AG04449 (cell line): ENCODE results near the gene ATOH1.

Experiments
- CTCF ChIA-PET: fragments of 350-600 bp; formaldehyde crosslinking; extraction: SDS; loops from one replicate; lab custom pipeline; 2021; ENCODE audit warnings: antibody characterized with exemption; lab: Yijun Ruan, JAX
- POLR2A ChIA-PET: fragments of 400-600, 350-600 bp; formaldehyde crosslinking; extraction: SDS; loops from one replicate; lab custom pipeline; 2020; ENCODE audit warnings: antibody characterized with exemption, inconsistent platforms; lab: Yijun Ruan, JAX
- DNase-seq: peaks from one replicate; pipeline ENCODE4 v3.0.0-alpha.2; 2010; ENCODE audit warnings: low read depth, low spot score
- H3K4me3 ChIP-seq: 2 replicates; pipeline ENCODE4 v1.5.1; 2011; ENCODE audit warnings: low read depth, mild to moderate bottlenecking, control low read depth, low read length
- TF ChIP-seq, protein P1 (sequence below): IDR thresholded peaks from one replicate; pipeline ENCODE4 v1.5.1; 2011; ENCODE audit warnings: mild to moderate bottlenecking, moderate library complexity, low read length, control low read depth, inconsistent platforms; ENCODE audit not compliant: insufficient read depth; ENCODE audit errors: missing control alignments

ATOH1 gene

DNA sequence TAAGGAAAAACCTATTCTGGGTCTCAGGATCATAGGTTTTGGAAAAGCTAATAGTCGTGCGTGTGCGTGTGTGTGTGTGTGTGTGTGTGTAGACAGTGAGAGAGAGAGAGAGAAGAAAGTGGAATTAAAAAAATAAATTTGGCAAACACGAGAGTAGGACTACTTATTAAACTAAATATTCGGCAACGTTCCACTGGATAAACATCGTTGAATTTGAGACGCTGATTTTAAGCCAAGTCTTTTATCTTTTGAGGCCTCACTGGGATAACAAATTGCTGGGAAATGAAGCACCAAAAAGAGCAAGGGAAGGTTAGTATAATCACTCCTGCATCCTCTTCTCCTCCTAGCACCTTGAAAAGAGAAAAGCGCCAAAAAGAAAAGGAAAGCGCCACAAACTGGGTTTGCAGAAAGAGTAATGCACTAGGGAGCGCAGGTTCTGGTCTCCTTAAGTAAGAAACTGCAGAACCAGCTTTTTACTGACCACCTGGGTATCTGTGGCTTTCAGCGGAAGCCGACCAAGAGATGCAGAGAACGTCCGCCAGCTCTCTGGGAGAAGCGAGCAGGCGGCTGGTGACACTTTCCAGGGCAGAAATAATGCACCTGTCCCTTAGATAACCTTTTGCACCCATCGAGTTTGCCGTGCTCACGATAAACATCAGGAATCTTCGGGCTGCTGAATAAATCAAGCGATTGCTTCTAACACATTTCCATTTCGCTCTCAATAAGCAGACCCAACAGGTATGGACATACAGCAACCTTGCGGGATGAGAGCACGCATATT, 3.4 kb downstream of the ATOH1 start:
- CTCF ChIA-PET, result no interaction called here

DNA sequence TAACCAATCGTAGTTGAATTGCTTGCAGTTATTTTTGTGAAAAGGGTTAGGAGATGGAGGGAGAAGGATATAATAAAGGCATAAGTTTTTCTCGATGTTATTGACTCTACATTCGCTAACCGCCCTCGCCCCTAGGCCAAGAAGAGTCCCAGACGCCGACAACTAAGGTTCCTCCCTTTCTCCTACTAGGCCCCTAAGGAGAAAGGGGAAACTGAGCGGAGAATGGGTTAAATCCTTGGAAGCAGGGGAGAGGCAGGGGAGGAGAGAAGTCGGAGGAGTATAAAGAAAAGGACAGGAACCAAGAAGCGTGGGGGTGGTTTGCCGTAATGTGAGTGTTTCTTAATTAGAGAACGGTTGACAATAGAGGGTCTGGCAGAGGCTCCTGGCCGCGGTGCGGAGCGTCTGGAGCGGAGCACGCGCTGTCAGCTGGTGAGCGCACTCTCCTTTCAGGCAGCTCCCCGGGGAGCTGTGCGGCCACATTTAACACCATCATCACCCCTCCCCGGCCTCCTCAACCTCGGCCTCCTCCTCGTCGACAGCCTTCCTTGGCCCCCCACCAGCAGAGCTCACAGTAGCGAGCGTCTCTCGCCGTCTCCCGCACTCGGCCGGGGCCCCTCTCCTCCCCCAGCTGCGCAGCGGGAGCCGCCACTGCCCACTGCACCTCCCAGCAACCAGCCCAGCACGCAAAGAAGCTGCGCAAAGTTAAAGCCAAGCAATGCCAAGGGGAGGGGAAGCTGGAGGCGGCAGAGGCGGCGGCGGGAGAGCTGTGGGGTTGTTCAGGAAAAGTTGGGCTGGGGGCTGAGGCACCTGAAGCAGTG, 5.9 kb downstream of the ATOH1 start:
- TF ChIP-seq, protein P1, sequence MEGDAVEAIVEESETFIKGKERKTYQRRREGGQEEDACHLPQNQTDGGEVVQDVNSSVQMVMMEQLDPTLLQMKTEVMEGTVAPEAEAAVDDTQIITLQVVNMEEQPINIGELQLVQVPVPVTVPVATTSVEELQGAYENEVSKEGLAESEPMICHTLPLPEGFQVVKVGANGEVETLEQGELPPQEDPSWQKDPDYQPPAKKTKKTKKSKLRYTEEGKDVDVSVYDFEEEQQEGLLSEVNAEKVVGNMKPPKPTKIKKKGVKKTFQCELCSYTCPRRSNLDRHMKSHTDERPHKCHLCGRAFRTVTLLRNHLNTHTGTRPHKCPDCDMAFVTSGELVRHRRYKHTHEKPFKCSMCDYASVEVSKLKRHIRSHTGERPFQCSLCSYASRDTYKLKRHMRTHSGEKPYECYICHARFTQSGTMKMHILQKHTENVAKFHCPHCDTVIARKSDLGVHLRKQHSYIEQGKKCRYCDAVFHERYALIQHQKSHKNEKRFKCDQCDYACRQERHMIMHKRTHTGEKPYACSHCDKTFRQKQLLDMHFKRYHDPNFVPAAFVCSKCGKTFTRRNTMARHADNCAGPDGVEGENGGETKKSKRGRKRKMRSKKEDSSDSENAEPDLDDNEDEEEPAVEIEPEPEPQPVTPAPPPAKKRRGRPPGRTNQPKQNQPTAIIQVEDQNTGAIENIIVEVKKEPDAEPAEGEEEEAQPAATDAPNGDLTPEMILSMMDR, result no peak
- CTCF ChIA-PET, result no interaction called here
- DNase-seq, result no peak
- POLR2A ChIA-PET, result no interaction called here
- H3K4me3 ChIP-seq, result no peak overlapping the region

More for the DNA sequence above, 3.4 kb downstream of the ATOH1 start:
- no peak for DNase-seq
- TF ChIP-seq, protein P1, result no peak
- no peak overlapping the region for H3K4me3 ChIP-seq
- POLR2A ChIA-PET, result no interaction called here

DNA sequence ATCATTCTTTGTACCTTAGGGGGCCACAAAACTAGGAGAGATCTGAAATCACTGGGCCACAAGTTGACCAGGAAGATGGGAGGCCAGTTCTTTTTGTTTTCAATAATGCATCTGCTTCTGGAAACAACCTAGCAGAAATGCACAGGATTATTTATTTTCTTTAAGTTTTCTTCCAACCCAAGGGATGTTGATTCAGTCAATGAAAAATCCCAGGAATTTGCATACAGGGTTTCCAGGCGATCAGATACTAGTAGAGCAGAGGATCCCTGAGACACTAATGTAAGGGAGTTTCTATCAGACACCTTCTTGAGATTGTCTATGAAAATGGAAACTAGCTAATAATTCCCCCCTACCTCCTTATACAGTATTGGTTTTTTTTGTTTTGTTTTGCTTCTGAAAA, 7.4 kb downstream of the ATOH1 start:
- DNase-seq, result no peak
- POLR2A ChIA-PET, result no interaction called here
- no peak overlapping the region for H3K4me3 ChIP-seq
- TF ChIP-seq, protein P1, result no peak
- CTCF ChIA-PET, result no interaction called here

DNA sequence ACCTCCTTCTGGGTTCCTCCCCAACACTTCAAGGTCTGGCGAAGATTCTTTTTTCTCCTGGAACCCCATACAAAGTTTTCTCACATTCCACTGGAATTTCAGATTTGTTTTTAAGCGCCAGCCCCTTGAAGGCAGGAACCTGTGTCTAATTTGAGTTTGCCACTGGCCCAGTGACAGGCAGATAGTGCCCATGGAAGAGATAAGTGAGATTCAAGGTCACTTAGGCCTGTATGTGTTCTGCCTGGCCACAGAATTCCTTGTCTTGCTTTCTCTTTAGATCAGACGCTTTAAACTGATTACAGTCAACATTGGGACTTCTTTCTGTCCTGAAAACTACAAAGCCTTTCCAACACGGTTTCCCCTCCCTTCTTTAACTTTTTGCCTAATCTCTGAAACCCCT, 11.2 kb downstream of the ATOH1 start:
- no peak overlapping the region for H3K4me3 ChIP-seq
- POLR2A ChIA-PET, result no interaction called here
- TF ChIP-seq, protein P1, result no peak
- CTCF ChIA-PET, result no interaction called here
- DNase-seq, result no peak

DNA sequence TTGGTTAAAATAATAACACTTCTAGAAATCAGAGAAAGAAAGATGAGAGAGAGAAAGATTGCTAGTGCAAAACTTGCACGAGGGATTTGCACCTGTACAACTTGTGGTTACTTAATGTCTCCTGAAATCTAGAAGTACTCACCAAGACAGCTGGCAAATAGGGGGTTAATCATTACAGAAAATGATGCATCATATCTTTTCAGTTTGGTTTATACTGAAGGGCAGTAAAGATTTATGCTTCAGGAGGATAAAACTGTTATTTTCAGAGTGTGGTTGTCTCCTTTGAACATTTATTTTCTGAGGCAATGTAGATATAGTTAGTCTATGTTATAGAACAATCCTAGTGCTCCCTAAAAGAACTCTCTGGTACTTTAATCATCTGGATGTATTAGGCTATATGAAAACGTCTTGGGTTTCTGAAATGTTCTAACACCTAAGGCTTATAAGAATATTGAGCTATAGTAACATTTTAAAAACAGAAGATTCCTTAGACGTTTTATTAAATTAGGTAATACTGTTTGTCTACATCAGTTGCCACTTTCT, 13.3 kb downstream of the ATOH1 start:
- TF ChIP-seq, protein P1, result no peak
- CTCF ChIA-PET, result no interaction called here
- POLR2A ChIA-PET, result no interaction called here
- DNase-seq, result no peak
- no peak overlapping the region for H3K4me3 ChIP-seq

DNA sequence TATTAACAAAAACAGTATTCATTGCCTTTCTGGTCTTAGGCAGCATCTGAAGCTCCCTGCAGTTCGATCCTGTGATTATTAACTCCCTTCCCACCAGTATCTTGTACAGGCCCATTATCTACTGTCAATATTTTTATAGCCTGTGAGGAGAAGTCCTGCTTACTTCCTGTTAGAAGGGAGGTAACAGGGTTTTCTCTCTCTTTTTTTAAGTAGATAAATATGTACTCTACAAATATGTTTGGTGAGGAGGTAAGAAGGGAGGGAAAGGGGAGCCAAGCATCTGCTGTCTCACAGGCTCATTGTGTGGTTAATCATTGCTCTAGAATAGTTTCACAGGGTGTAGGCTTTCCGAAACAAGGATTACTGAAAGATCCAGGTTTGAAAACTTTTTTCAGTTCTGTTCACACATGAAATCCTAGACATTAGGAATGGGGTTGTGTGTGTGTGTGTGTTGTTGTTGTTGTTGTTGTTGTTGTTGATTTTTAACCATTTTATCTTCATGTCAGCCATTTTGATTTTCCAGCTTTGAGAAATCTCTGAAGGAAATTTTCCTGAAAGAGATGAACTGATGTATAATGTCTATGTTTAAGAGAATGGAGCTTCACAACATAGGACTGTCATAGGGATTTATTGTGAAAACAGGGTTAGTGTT, 14.2 kb downstream of the ATOH1 start:
- DNase-seq, result no peak
- CTCF ChIA-PET, result no interaction called here
- TF ChIP-seq, protein P1, result no peak
- no peak overlapping the region for H3K4me3 ChIP-seq
- POLR2A ChIA-PET, result no interaction called here
